Measurements from ENCODE around the gene LAMA5.

LAMA5 gene

GRCh38 chr20:62282877-62283503, 84.1 kb downstream of the LAMA5 start:
- no peak overlapping the region for H3K27ac ChIP-seq (ENCODE audit: low read length)
- ATAC-seq (ENCODE audit: insufficient read depth, low read depth), result no peak
- no peak for TF ChIP-seq CTCF (IDR thresholded peaks at IDR 0.05; ENCODE audit: borderline replicate concordance, extremely low read depth, low read length, poor library complexity, severe bottlenecking)
- no peak for DNase-seq
- H2AFZ ChIP-seq (ENCODE audit: low read depth, low read length), result no peak overlapping the region
- H3K4me2 ChIP-seq (ENCODE audit: insufficient read depth, low read length), result no peak overlapping the region
- H4K20me1 ChIP-seq (ENCODE audit: insufficient read depth, low read length), result peaks cover under 1% of the 10 kb centered on the region; the same call in 1 of the 2 replicates
- no peaks in the 10 kb centered on the region for H3K4me1 ChIP-seq (ENCODE audit: insufficient read depth, low read length)
- H3K4me3 ChIP-seq (ENCODE audit: low read depth in 1 of 2, low read length in 2 of 2), result no peak overlapping the region
- H3K27me3 ChIP-seq (ENCODE audit: insufficient read depth, low read length, poor library complexity), result no peaks in the 10 kb centered on the region
- H3K79me2 ChIP-seq (ENCODE audit: insufficient read depth, low read length), result no peaks in the 10 kb centered on the region
- no peak overlapping the region for H3K9ac ChIP-seq (ENCODE audit: low read depth, low read length)
- peaks cover 79% of the 10 kb centered on the region for H3K36me3 ChIP-seq (ENCODE audit: insufficient read depth, low read length)
- no peaks in the 10 kb centered on the region for H3K9me3 ChIP-seq (ENCODE audit: insufficient read depth, low read length, severe bottlenecking)

- Histone ChIP-seq H3K27me3 (ENCODE audit: insufficient read depth, low read length, poor library complexity) (no peaks in the 10 kb centered on the region), H3K9ac (ENCODE audit: low read depth, low read length) (no peak overlapping the region), H3K79me2 (ENCODE audit: insufficient read depth, low read length) (no peaks in the 10 kb centered on the region), H4K20me1 (ENCODE audit: insufficient read depth, low read length) (peaks cover 3% of the 10 kb centered on the region; the same call in 1 of the 2 replicates), H2AFZ (ENCODE audit: low read depth, low read length) (no peak overlapping the region), H3K36me3 (ENCODE audit: insufficient read depth, low read length) (peaks cover 80% of the 10 kb centered on the region), H3K27ac (ENCODE audit: low read length) (no peak overlapping the region), H3K4me3 (ENCODE audit: low read depth in 1 of 2, low read length in 2 of 2) (no peak overlapping the region), H3K4me1 (ENCODE audit: insufficient read depth, low read length) (no peaks in the 10 kb centered on the region), H3K9me3 (ENCODE audit: insufficient read depth, low read length, severe bottlenecking) (no peaks in the 10 kb centered on the region), H3K4me2 (ENCODE audit: insufficient read depth, low read length) (no peak overlapping the region)
- TF ChIP-seq EZH2 (IDR thresholded peaks at IDR 0.05; ENCODE audit: borderline replicate concordance, low read depth, low read length, severe bottlenecking), result no peak
- TF ChIP-seq CTCF (IDR thresholded peaks at IDR 0.05; ENCODE audit: borderline replicate concordance, extremely low read depth, low read length, poor library complexity, severe bottlenecking), result no peak
- DNase-seq (no peak), ATAC-seq (ENCODE audit: insufficient read depth, low read depth) (no peak)
These were observed 85.0 kb downstream of the LAMA5 start for GRCh38 chr20:62282103-62282502.

GRCh38 chr20:62281161-62281933, 85.8 kb downstream of the LAMA5 start:
- H3K79me2 ChIP-seq (ENCODE audit: insufficient read depth, low read length), result no peaks in the 10 kb centered on the region

More at GRCh38 chr20:62281161-62281933, 85.8 kb downstream of the LAMA5 start:
- H3K27ac ChIP-seq (ENCODE audit: low read length), result no peak overlapping the region
- no peak for ATAC-seq (ENCODE audit: insufficient read depth, low read depth)
- H2AFZ ChIP-seq (ENCODE audit: low read depth, low read length), result no peak overlapping the region
- TF ChIP-seq CTCF (IDR thresholded peaks at IDR 0.05; ENCODE audit: borderline replicate concordance, extremely low read depth, low read length, poor library complexity, severe bottlenecking) (no peak), EZH2 (IDR thresholded peaks at IDR 0.05; ENCODE audit: borderline replicate concordance, low read depth, low read length, severe bottlenecking) (no peak)
- H3K4me3 ChIP-seq (ENCODE audit: low read depth in 1 of 2, low read length in 2 of 2), result no peak overlapping the region
- H3K36me3 ChIP-seq (ENCODE audit: insufficient read depth, low read length), result peaks cover 74% of the 10 kb centered on the region
- H4K20me1 ChIP-seq (ENCODE audit: insufficient read depth, low read length), result peaks cover 3% of the 10 kb centered on the region; the same call in 1 of the 2 replicates
- no peaks in the 10 kb centered on the region for H3K9me3 ChIP-seq (ENCODE audit: insufficient read depth, low read length, severe bottlenecking)
- H3K4me1 ChIP-seq (ENCODE audit: insufficient read depth, low read length), result no peaks in the 10 kb centered on the region
- H3K9ac ChIP-seq (ENCODE audit: low read depth, low read length), result no peak overlapping the region
- no peak overlapping the region for H3K4me2 ChIP-seq (ENCODE audit: insufficient read depth, low read length)
- DNase-seq, result no peak
- H3K27me3 ChIP-seq (ENCODE audit: insufficient read depth, low read length, poor library complexity), result no peaks in the 10 kb centered on the region
